K562 (cell line): ENCODE measurements around the gene PSMA5. TPM values are rescaled to one million over a fixed set of nuclear protein-coding genes. Genes with fewer than 3 reads are reported as not detected.

Source experiments
- ATAC-seq: fragments of 200-7000 bp; cut with Tn5 transposase; 3 replicates; pipeline ENCODE4 v1.9.1; 2020; ENCODE audit warnings: moderate library complexity
- BruUV-seq: library from RNA; stranded (reverse); fragments of 400-500 nt; replicated peaks from 2 replicates; lab custom pipeline; 2021; lab: Mats Ljungman, UMichigan
- CTCF ChIA-PET: fragments of 300-600 bp; formaldehyde crosslinking; extraction: SDS; loops from one replicate; lab custom pipeline; 2021; ENCODE audit warnings: low intra/inter-chr PET ratio; lab: Yijun Ruan, JAX
- POLR2A ChIA-PET: fragments of 300-600, 350-650 bp; sonication (Branson Sonifier 250); formaldehyde crosslinking; extraction: SDS; loops from one replicate; lab custom pipeline; 2021; ENCODE audit warnings: antibody characterized with exemption, inconsistent platforms; lab: Yijun Ruan, JAX
- DNase-seq, 4 experiments: peaks; one replicate each; pipeline versions ENCODE4 v3.0.0 to v3.0.0-alpha.2; 2011 to 2018; ENCODE audit warnings: low spot score in 3 of 4, mixed read lengths in 3 of 4; ENCODE audit errors: extremely low read depth in 1 of 4
- FAIRE-seq: peaks from 2 replicates; lab custom pipeline; 2011; peaks lifted over from hg19 to GRCh38; lab: Jason Lieb, UNC
- H2AFZ ChIP-seq: 2 replicates; pipeline ENCODE4 v1.6.0; 2011; ENCODE audit warnings: low read depth, low read length, control low read depth, inconsistent platforms
- H3K27ac ChIP-seq: fragments of 200-600 bp; 3 replicates; pipeline ENCODE4 v1.8.0; 2011; ENCODE audit warnings: low read depth, mild to moderate bottlenecking, control low read depth, inconsistent platforms, low read length, moderate library complexity, mixed read lengths; ENCODE audit errors: extremely low read depth
- H3K27me3 ChIP-seq, 2 experiments: fragments of 300-600 bp in 1 of 2; 2 replicates in 1 of 2; 3 replicates in 1 of 2; pipeline versions ENCODE4 v1.6.0 to v1.8.0; 2011; ENCODE audit warnings: inconsistent platforms in 2 of 2, low read length in 2 of 2, mild to moderate bottlenecking in 1 of 2, mixed read lengths in 1 of 2, moderate library complexity in 1 of 2; ENCODE audit not compliant: control insufficient read depth in 2 of 2, insufficient read depth in 2 of 2
- H3K36me3 ChIP-seq: fragments of 300-600 bp; 3 replicates; pipeline ENCODE4 v1.8.0; 2011; ENCODE audit warnings: mild to moderate bottlenecking, low read length, inconsistent platforms; ENCODE audit not compliant: control insufficient read depth, insufficient read depth
- H3K4me1 ChIP-seq, 2 experiments: fragments of 200-600 bp in 1 of 2; replicated peaks in 1 of 2; 2 replicates in 1 of 2; 3 replicates in 1 of 2; pipeline versions ENCODE4 v1.5.1 to v1.8.0; 2011; ENCODE audit warnings: inconsistent platforms in 2 of 2, low read length in 2 of 2, mild to moderate bottlenecking in 1 of 2, mixed read lengths in 1 of 2, moderate library complexity in 1 of 2; ENCODE audit not compliant: control insufficient read depth in 2 of 2, insufficient read depth in 2 of 2
- H3K4me2 ChIP-seq: 2 replicates; pipeline ENCODE4 v1.6.1; 2011; ENCODE audit warnings: low read length, control low read depth, inconsistent platforms, mixed read lengths; ENCODE audit not compliant: insufficient read depth
- H3K4me3 ChIP-seq: fragments of 200-600 bp; sonication (generic), shearing (Covaris generic); 2 replicates; pipeline ENCODE4 v1.5.1; 2016; ENCODE audit warnings: control low read depth, inconsistent platforms
- H3K79me2 ChIP-seq: fragments of 200-600 bp; 3 replicates; pipeline ENCODE4 v1.8.0; 2011; ENCODE audit warnings: low read length, inconsistent platforms; ENCODE audit not compliant: control insufficient read depth, insufficient read depth
- H3K9ac ChIP-seq, 2 experiments: 2 replicates each; pipeline versions ENCODE4 v1.6.0 to v1.6.1; 2011; ENCODE audit warnings: low read depth in 2 of 2, low read length in 2 of 2, control low read depth in 1 of 2, inconsistent platforms in 1 of 2, mild to moderate bottlenecking in 1 of 2, mixed read lengths in 1 of 2; ENCODE audit not compliant: insufficient read depth in 1 of 2
- H3K9me1 ChIP-seq: one replicate; pipeline ENCODE4 v1.6.0; 2011; ENCODE audit warnings: inconsistent platforms, mild to moderate bottlenecking, low read length, moderate library complexity; ENCODE audit not compliant: control insufficient read depth, insufficient read depth
- H3K9me3 ChIP-seq: replicated peaks from 2 replicates; pipeline ENCODE4 v1.5.1; 2011; ENCODE audit warnings: low read depth, low read length, inconsistent platforms; ENCODE audit not compliant: control insufficient read depth, insufficient read depth
- H4K20me1 ChIP-seq: replicated peaks from 2 replicates; pipeline ENCODE4 v1.6.1; 2011; ENCODE audit warnings: low read length, inconsistent platforms, mixed read lengths; ENCODE audit not compliant: control insufficient read depth, insufficient read depth
- CBFB ChIP-seq: sonication (generic); formaldehyde crosslinking; IDR thresholded peaks from 2 replicates; pipeline ENCODE4 v1.4.0; 2020; ENCODE audit warnings: mild to moderate bottlenecking, missing genetic modification reagents
- EP300 ChIP-seq: IDR thresholded peaks from 2 replicates; pipeline ENCODE4 v1.6.1; 2012; ENCODE audit warnings: low read length, improper control_type of control experiment
- GTF2E2 ChIP-seq: fragments of 200-800 bp; sonication (Bioruptor generic); IDR thresholded peaks from 2 replicates; pipeline ENCODE4 v1.6.1; 2016; ENCODE audit warnings: missing genetic modification characterization, missing compliant biosample characterization
- MYNN ChIP-seq, 2 experiments: sonication (generic); formaldehyde crosslinking in 1 of 2; IDR thresholded peaks; 2 replicates each; pipeline versions ENCODE4 v1.5.0 to v1.6.1; 2016 to 2020; ENCODE audit warnings: antibody characterized with exemption in 1 of 2, missing genetic modification reagents in 1 of 2
- RBM25 ChIP-seq: fragments of 200-400 bp; formaldehyde crosslinking; IDR thresholded peaks from 2 replicates; pipeline ENCODE4 v1.6.1; 2018; ENCODE audit warnings: low read length, low read depth, moderate library complexity; ENCODE audit not compliant: severe bottlenecking
- WHSC1 ChIP-seq: IDR thresholded peaks from one replicate; pipeline ENCODE4 v1.6.1; 2012; ENCODE audit warnings: low read length, control low read depth, inconsistent platforms
- ZNF316 ChIP-seq: fragments of 450-650 bp; IDR thresholded peaks from 2 replicates; pipeline ENCODE4 v1.6.1; 2016
- ZZZ3 ChIP-seq: fragments of 450-650 bp; IDR thresholded peaks from 2 replicates; pipeline ENCODE4 v1.6.1; 2016; ENCODE audit warnings: antibody characterized with exemption, mild to moderate bottlenecking, moderate library complexity
- in situ Hi-C: fragments of 300-500 bp; cut with MboI; formaldehyde crosslinking; loops from 4 replicates; pipeline ENCODE4 v1.15.0; 2018; ENCODE audit warnings: inconsistent platforms, mixed read lengths
- intact Hi-C: fragments of 100-400 bp; cut with micrococcal nuclease; formaldehyde crosslinking; loops from 2 replicates; pipeline ENCODE4 v1.14.2; 2022
- polyA plus RNA-seq, 8 experiments: library from polyadenylated mRNA; depleted of rRNA in 4 of 8; stranded (reverse) in 5 of 8; unstranded in 3 of 8; fragments of >200 nt; fragmentation: Nextera tagmentation in 2 of 8; fragmentation: Illumina TruSeq in 1 of 8; extraction: Ambion mirVana in 2 of 8; extraction: Trizol in 1 of 8; gene quantifications; 2 replicates each; pipeline versions ENCODE4 v1.2.1 to v1.2.3, GENCODE V29; 2011 to 2014; ENCODE audit warnings: inconsistent platforms in 1 of 8, missing spikeins in 1 of 8
- total RNA-seq, 7 experiments: library from RNA; depleted of rRNA in 6 of 7; stranded (reverse); fragments of >200 nt in 6 of 7; fragmentation: Illumina TruSeq in 2 of 7; extraction: Trizol in 2 of 7; gene quantifications; 2 replicates each; pipeline versions ENCODE4 v1.2.1 to v1.2.3, GENCODE V29; 2011 to 2021; ENCODE audit warnings: low replicate concordance in 1 of 7

The PSMA5 gene
- total and polyA plus RNA-seq, 9 of the 15 experiments (the other 6 are each of a cell fraction or from before 2014, with no cell fraction given) = 82.6 to 542 (median 287) TPM

DNA sequence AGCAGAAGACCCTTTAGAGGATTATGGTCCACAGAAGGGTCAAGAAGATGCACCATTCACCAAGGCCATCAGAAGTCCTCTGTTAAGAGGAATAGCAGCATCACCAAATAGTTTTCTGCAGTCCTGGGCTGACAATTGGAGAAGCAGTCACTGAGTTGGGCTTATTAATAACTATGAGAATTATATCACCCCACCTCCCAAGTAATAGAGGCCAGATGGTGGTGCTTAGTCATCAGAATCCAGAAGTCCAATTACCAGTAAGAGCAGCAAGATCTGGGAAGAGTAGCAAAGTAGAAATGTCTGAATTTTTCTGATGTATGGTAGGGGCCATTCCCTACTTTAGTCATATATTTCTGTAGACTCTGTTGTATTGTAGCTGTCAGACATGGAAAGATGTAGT is 6.1 kb upstream of the PSMA5 start:
- TF ChIP-seq EP300 (no peak), WHSC1 (no peak), RBM25 (no peak), CBFB (CRISPR knock-in tag) (no peak), GTF2E2 (tag) (no peak), ZNF316 (peak; percentile 42), ZZZ3 (no peak), MYNN (IDR thresholded peaks at IDR 0.05) (no peak), MYNN (CRISPR knock-in tag; IDR thresholded peaks at IDR 0.05) (no peak)
- Histone ChIP-seq H3K27ac (no peak overlapping the region), H3K4me2 (no peak overlapping the region), H2AFZ (no peak overlapping the region), H3K9ac (no peak overlapping the region), H3K4me3 (no peak overlapping the region), H4K20me1 (no peaks in the 10 kb centered on the region), H3K9me1 (no peaks in the 10 kb centered on the region), H3K4me1 (peaks cover 0 to 8% of the 10 kb centered on the region in 2 experiments; a peak in 3 of 5 replicates), H3K36me3 (no peaks in the 10 kb centered on the region), H3K79me2 (peaks cover 5% of the 10 kb centered on the region; the same call in 1 of the 3 replicates), H3K27me3 (no peaks in the 10 kb centered on the region), H3K9me3 (peaks cover 2% of the 10 kb centered on the region; the same call in 1 of the 2 replicates)
- ChIA-PET CTCF (no interaction called here), POLR2A (interaction anchor here (1.0 kb wide), 1 partner anchor 332 kb away, joined by 4 read pairs; no protein-coding TSS in a partner anchor)
- DNase-seq (no peak), ATAC-seq (no peak), FAIRE-seq (no peak)
- in situ Hi-C loops = no loop called here
- intact Hi-C loops = no loop called here
- BruUV-seq = no TSS peak
